Rectal smooth muscle tissue (tissue), 1 donor: ENCODE data around the gene ADAM15.

Source experiments
- H3K27ac ChIP-seq: one replicate; pipeline ENCODE4 v1.7.0; 2013; ENCODE audit warnings: low read depth, low read length, inconsistent platforms
- H3K27me3 ChIP-seq: one replicate; pipeline ENCODE4 v1.7.0; 2013; ENCODE audit warnings: low read length; ENCODE audit not compliant: control insufficient read depth, insufficient read depth
- H3K36me3 ChIP-seq: one replicate; pipeline ENCODE4 v1.7.0; 2013; ENCODE audit warnings: low read length; ENCODE audit not compliant: control insufficient read depth, insufficient read depth
- H3K4me1 ChIP-seq: one replicate; pipeline ENCODE4 v1.7.0; 2013; ENCODE audit warnings: low read length; ENCODE audit not compliant: control insufficient read depth, insufficient read depth
- H3K4me3 ChIP-seq: one replicate; pipeline ENCODE4 v1.7.0; 2013; ENCODE audit warnings: low read length
- H3K9ac ChIP-seq: one replicate; pipeline ENCODE4 v1.7.0; 2013; ENCODE audit warnings: low read length

ADAM15 gene

GRCh38 chr1:155040358-155041093 is 10.6 kb upstream of the ADAM15 start:
- Histone ChIP-seq H3K4me1 (no peaks in the 10 kb centered on the region), H3K27ac (no peak overlapping the region), H3K9ac (no peak overlapping the region)

GRCh38 chr1:155042789-155043188 is 8.3 kb upstream of the ADAM15 start:
- Histone ChIP-seq H3K4me1 (no peaks in the 10 kb centered on the region), H3K36me3 (no peaks in the 10 kb centered on the region), H3K27ac (no peak overlapping the region), H3K9ac (no peak overlapping the region), H3K4me3 (no peak overlapping the region), H3K27me3 (no peaks in the 10 kb centered on the region)

More at GRCh38 chr1:155040358-155041093, 10.6 kb upstream of the ADAM15 start:
- Histone ChIP-seq H3K4me3 (no peak overlapping the region), H3K27me3 (no peaks in the 10 kb centered on the region), H3K36me3 (no peaks in the 10 kb centered on the region)

- Histone ChIP-seq H3K27me3 (no peaks in the 10 kb centered on the region), H3K36me3 (no peaks in the 10 kb centered on the region), H3K4me3 (no peak overlapping the region), H3K4me1 (no peaks in the 10 kb centered on the region), H3K9ac (no peak overlapping the region), H3K27ac (no peak overlapping the region)
Measured at GRCh38 chr1:155043301-155043702, 7.8 kb upstream of the ADAM15 start.

- H3K9ac ChIP-seq, result no peak overlapping the region
- no peak overlapping the region for H3K4me3 ChIP-seq
- no peaks in the 10 kb centered on the region for H3K36me3 ChIP-seq
- no peaks in the 10 kb centered on the region for H3K27me3 ChIP-seq
- no peaks in the 10 kb centered on the region for H3K4me1 ChIP-seq
- no peak overlapping the region for H3K27ac ChIP-seq
Measured at GRCh38 chr1:155043793-155044192, 7.3 kb upstream of the ADAM15 start.

- Histone ChIP-seq H3K4me1 (no peaks in the 10 kb centered on the region), H3K9ac (no peak overlapping the region)
Measured at GRCh38 chr1:155044365-155044764, 6.8 kb upstream of the ADAM15 start.

GRCh38 chr1:155044812-155045657 is 6.1 kb upstream of the ADAM15 start:
- H3K4me1 ChIP-seq, result peaks cover 4% of the 10 kb centered on the region
- no peak overlapping the region for H3K27ac ChIP-seq

More at GRCh38 chr1:155044365-155044764, 6.8 kb upstream of the ADAM15 start:
- Histone ChIP-seq H3K4me3 (no peak overlapping the region), H3K27ac (no peak overlapping the region), H3K36me3 (no peaks in the 10 kb centered on the region), H3K27me3 (no peaks in the 10 kb centered on the region)

GRCh38 chr1:155048449-155049334 is 2.4 kb upstream of the ADAM15 start:
- no peaks in the 10 kb centered on the region for H3K36me3 ChIP-seq
- no peaks in the 10 kb centered on the region for H3K27me3 ChIP-seq
- no peak overlapping the region for H3K4me3 ChIP-seq
- peaks cover 4% of the 10 kb centered on the region for H3K4me1 ChIP-seq
- H3K9ac ChIP-seq, result no peak overlapping the region
- H3K27ac ChIP-seq, result no peak overlapping the region

More at GRCh38 chr1:155044812-155045657, 6.1 kb upstream of the ADAM15 start:
- no peak overlapping the region for H3K4me3 ChIP-seq
- no peaks in the 10 kb centered on the region for H3K36me3 ChIP-seq
- H3K9ac ChIP-seq, result no peak overlapping the region
- no peaks in the 10 kb centered on the region for H3K27me3 ChIP-seq

GRCh38 chr1:155049651-155050559 is 1.2 kb upstream of the ADAM15 start:
- Histone ChIP-seq H3K9ac (no peak overlapping the region), H3K27me3 (no peaks in the 10 kb centered on the region), H3K27ac (peak overlapping the region; percentile 81), H3K4me3 (peak overlapping the region; percentile 89), H3K4me1 (peaks cover 4% of the 10 kb centered on the region), H3K36me3 (peaks cover 3% of the 10 kb centered on the region)

- peak overlapping the region; percentile 77 for H3K4me3 ChIP-seq
- H3K9ac ChIP-seq, result peak overlapping the region; percentile 54
- peak overlapping the region; percentile 85 for H3K27ac ChIP-seq
- H3K27me3 ChIP-seq, result no peaks in the 10 kb centered on the region
- peaks cover 4% of the 10 kb centered on the region for H3K4me1 ChIP-seq
- peaks cover 3% of the 10 kb centered on the region for H3K36me3 ChIP-seq
Measured at GRCh38 chr1:155051342-155051776, 243 bp downstream of the ADAM15 start.

GRCh38 chr1:155051777-155052398 is 772 bp downstream of the ADAM15 start:
- peak overlapping the region; percentile 85 for H3K27ac ChIP-seq
- H3K36me3 ChIP-seq, result peaks cover 8% of the 10 kb centered on the region
- H3K9ac ChIP-seq, result peak overlapping the region; percentile 54
- H3K4me3 ChIP-seq, result peak overlapping the region; percentile 77
- no peaks in the 10 kb centered on the region for H3K27me3 ChIP-seq
- peaks cover 4% of the 10 kb centered on the region for H3K4me1 ChIP-seq
